ENCODE results near the gene PNLIPRP2. TPM values are rescaled to one million over a fixed set of nuclear protein-coding genes. Genes with fewer than 3 reads are reported as not detected.

The PNLIPRP2 gene
- total RNA-seq (10 to 100 TPM in 1 of 5 donors, 1 to 10 TPM in 1, not detected in 3; 4.1 to 11.9 TPM), polyA plus RNA-seq (1 to 10 TPM; 1.3 to 6.1 (median 1.3) TPM)
- long read RNA-seq, donor 1, partial matches to known transcripts: 0 of 3 reads
- long read RNA-seq, donor 1, other reads (novel, unspliced or antisense): 0 of 3 reads
- long read RNA-seq, donor 2, partial matches to known transcripts: 0 of 2 reads
- long read RNA-seq, donor 2, other reads (novel, unspliced or antisense): 0 of 2 reads
- long read RNA-seq, donor 3: 0 reads
- long read RNA-seq, donor 4: 0 reads
- long read RNA-seq, donor 5, partial matches to known transcripts: 0 of 4 reads
- long read RNA-seq, donor 5, other reads (novel, unspliced or antisense): 0 of 4 reads
- long read RNA-seq, donor 6, transcript PNLIPRP2-201 (13 exons, 1,482 nt): major isoform, 17 of 30 reads
- long read RNA-seq, donor 6, partial matches to known transcripts: 13 of 30 reads
- long read RNA-seq, donor 6, other reads (novel, unspliced or antisense): 0 of 30 reads
- long read RNA-seq, donor 7: 0 reads
- long read RNA-seq, donor 8, transcript PNLIPRP2-201 (13 exons, 1,482 nt): major isoform, 7 of 14 reads
- long read RNA-seq, donor 8, partial matches to known transcripts: 7 of 14 reads
- long read RNA-seq, donor 8, other reads (novel, unspliced or antisense): 0 of 14 reads
- long read RNA-seq, donor 9, partial matches to known transcripts: 0 of 2 reads
- long read RNA-seq, donor 9, other reads (novel, unspliced or antisense): 0 of 2 reads
- long read RNA-seq, donor 10: 0 reads

- H3K27ac ChIP-seq: peak within 1 kb of the TSS in 2 of 5 donors; percentile 13 to 41
- H3K27me3 ChIP-seq: peaks cover 0 to 32% (median 0%) of the 10 kb centered on the region in 3 donors
- no peaks in the 10 kb centered on the region for H3K36me3 ChIP-seq
- no peak for TF ChIP-seq POLR2A (IDR thresholded peaks at IDR 0.05)
- TF ChIP-seq EP300 (IDR thresholded peaks at IDR 0.05): no peak
- peak in 2 of 3 donors; percentile 48 to 71 for TF ChIP-seq POLR2AphosphoS5 (IDR thresholded peaks at IDR 0.05)
- TF ChIP-seq, protein P1, sequence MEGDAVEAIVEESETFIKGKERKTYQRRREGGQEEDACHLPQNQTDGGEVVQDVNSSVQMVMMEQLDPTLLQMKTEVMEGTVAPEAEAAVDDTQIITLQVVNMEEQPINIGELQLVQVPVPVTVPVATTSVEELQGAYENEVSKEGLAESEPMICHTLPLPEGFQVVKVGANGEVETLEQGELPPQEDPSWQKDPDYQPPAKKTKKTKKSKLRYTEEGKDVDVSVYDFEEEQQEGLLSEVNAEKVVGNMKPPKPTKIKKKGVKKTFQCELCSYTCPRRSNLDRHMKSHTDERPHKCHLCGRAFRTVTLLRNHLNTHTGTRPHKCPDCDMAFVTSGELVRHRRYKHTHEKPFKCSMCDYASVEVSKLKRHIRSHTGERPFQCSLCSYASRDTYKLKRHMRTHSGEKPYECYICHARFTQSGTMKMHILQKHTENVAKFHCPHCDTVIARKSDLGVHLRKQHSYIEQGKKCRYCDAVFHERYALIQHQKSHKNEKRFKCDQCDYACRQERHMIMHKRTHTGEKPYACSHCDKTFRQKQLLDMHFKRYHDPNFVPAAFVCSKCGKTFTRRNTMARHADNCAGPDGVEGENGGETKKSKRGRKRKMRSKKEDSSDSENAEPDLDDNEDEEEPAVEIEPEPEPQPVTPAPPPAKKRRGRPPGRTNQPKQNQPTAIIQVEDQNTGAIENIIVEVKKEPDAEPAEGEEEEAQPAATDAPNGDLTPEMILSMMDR (IDR thresholded peaks at IDR 0.05): no peak
- 26 to 63% (median 34%) methylated on average over 15 to 20 of the region's 20 CpGs for WGBS, 5 donors
- intact Hi-C loops (cut with DNase I; ENCODE audit: low total_unique reads): no loop called here
- no peaks in the 10 kb centered on the region for H3K9me3 ChIP-seq
- DNase-seq: peak; percentile 77 to 88
- H3K4me1 ChIP-seq: peaks cover 0 to 12% (median 8%) of the 10 kb centered on the region in 4 donors
- H3K4me3 ChIP-seq: no peak within 1 kb of the TSS
Measured at GRCh38 chr10:116620423-116621400, at the start of gene PNLIPRP2. Gene PNLIPRP2, plus strand, starts transcription at chr10:116620953.

- no peak for TF ChIP-seq EP300 (IDR thresholded peaks at IDR 0.05)
- TF ChIP-seq POLR2AphosphoS5 (IDR thresholded peaks at IDR 0.05): no peak
- no peak for TF ChIP-seq POLR2A (IDR thresholded peaks at IDR 0.05)
- TF ChIP-seq, protein P1 (IDR thresholded peaks at IDR 0.05): no peak
- Histone ChIP-seq H3K4me1 (no peaks in the 10 kb centered on the region), H3K36me3 (no peaks in the 10 kb centered on the region), H3K27me3 (no peaks in the 10 kb centered on the region), H3K9me3 (no peaks in the 10 kb centered on the region), H3K4me3 (no peak overlapping the region), H3K27ac (no peak overlapping the region)
- WGBS, 5 donors: 72 to 92% (median 79%) methylated on average over 3 of the region's 3 CpGs
- no peak for DNase-seq
- intact Hi-C loops (cut with DNase I; ENCODE audit: low total_unique reads): no loop called here
Measured at GRCh38 chr10:116574797-116575196, 46.0 kb upstream of the PNLIPRP2 start.

GRCh38 chr10:116587878-116588591 is 32.7 kb upstream of the PNLIPRP2 start:
- H3K27me3 ChIP-seq: peaks cover 0 to 17% (median 0%) of the 10 kb centered on the region in 3 donors
- no peak overlapping the region for H3K27ac ChIP-seq
- H3K9me3 ChIP-seq: no peaks in the 10 kb centered on the region
- WGBS, 5 donors: 83 to 94% (median 90%) methylated on average over 8 of the region's 8 CpGs
- H3K4me3 ChIP-seq: no peak overlapping the region
- intact Hi-C loops (cut with DNase I; ENCODE audit: low total_unique reads): no loop called here
- no peaks in the 10 kb centered on the region for H3K36me3 ChIP-seq
- peaks cover 0 to 20% (median 7%) of the 10 kb centered on the region in 4 donors for H3K4me1 ChIP-seq
- TF ChIP-seq, protein P1 (IDR thresholded peaks at IDR 0.05): no peak
- no peak for TF ChIP-seq EP300 (IDR thresholded peaks at IDR 0.05)
- no peak for TF ChIP-seq POLR2A (IDR thresholded peaks at IDR 0.05)
- no peak for TF ChIP-seq POLR2AphosphoS5 (IDR thresholded peaks at IDR 0.05)
- DNase-seq: no peak
